ENCODE measurements around the gene CDH23. TPM values are rescaled to one million over a fixed set of nuclear protein-coding genes. Genes with fewer than 3 reads are reported as not detected.

CDH23 gene
- total RNA-seq, 1 donor = 0.36 TPM

GRCh38 chr10:71397296-71398212, 834 bp downstream of the CDH23 start:
- Histone ChIP-seq H3K9me3 (ENCODE audit: low read depth, low read length) (no peaks in the 10 kb centered on the region), H3K27ac (ENCODE audit: low read depth, low read length) (no peak overlapping the region), H3K4me3 (ENCODE audit: insufficient read depth, low read length) (no peak overlapping the region), H3K79me2 (ENCODE audit: insufficient read depth, low read length) (no peaks in the 10 kb centered on the region), H2AFZ (ENCODE audit: low read length) (no peak overlapping the region), H3K4me1 (ENCODE audit: insufficient read depth, low read length) (no peaks in the 10 kb centered on the region), H3K27me3 (ENCODE audit: insufficient read depth, low read length) (peaks cover 66% of the 10 kb centered on the region), H3K4me2 (ENCODE audit: insufficient read depth, low read length) (no peak overlapping the region), H4K20me1 (ENCODE audit: insufficient read depth, low read length) (no peaks in the 10 kb centered on the region), H3K36me3 (ENCODE audit: insufficient read depth, low read length) (no peaks in the 10 kb centered on the region)
- DNase-seq (ENCODE audit: insufficient read length, low spot score, missing footprints) = peak; percentile 86
- TF ChIP-seq CTCF (IDR thresholded peaks at IDR 0.05; ENCODE audit: extremely low read depth, low read depth, low read length) = no peak

GRCh38 chr10:71398976-71399375, 2.3 kb downstream of the CDH23 start:
- Histone ChIP-seq H2AFZ (ENCODE audit: low read length) (no peak overlapping the region), H4K20me1 (ENCODE audit: insufficient read depth, low read length) (no peaks in the 10 kb centered on the region), H3K4me3 (ENCODE audit: insufficient read depth, low read length) (no peak overlapping the region), H3K9me3 (ENCODE audit: low read depth, low read length) (no peaks in the 10 kb centered on the region), H3K36me3 (ENCODE audit: insufficient read depth, low read length) (no peaks in the 10 kb centered on the region), H3K79me2 (ENCODE audit: insufficient read depth, low read length) (no peaks in the 10 kb centered on the region), H3K27me3 (ENCODE audit: insufficient read depth, low read length) (peaks cover 62% of the 10 kb centered on the region), H3K27ac (ENCODE audit: low read depth, low read length) (no peak overlapping the region), H3K4me1 (ENCODE audit: insufficient read depth, low read length) (no peaks in the 10 kb centered on the region), H3K4me2 (ENCODE audit: insufficient read depth, low read length) (no peak overlapping the region)
- no peak for TF ChIP-seq CTCF (IDR thresholded peaks at IDR 0.05; ENCODE audit: extremely low read depth, low read depth, low read length)
- no peak for DNase-seq (ENCODE audit: insufficient read length, low spot score, missing footprints)

- H3K9me3 ChIP-seq (ENCODE audit: low read depth, low read length) = no peaks in the 10 kb centered on the region
- H3K4me3 ChIP-seq (ENCODE audit: insufficient read depth, low read length) = no peak overlapping the region
- no peaks in the 10 kb centered on the region for H3K36me3 ChIP-seq (ENCODE audit: insufficient read depth, low read length)
- no peaks in the 10 kb centered on the region for H3K4me1 ChIP-seq (ENCODE audit: insufficient read depth, low read length)
- TF ChIP-seq CTCF (IDR thresholded peaks at IDR 0.05; ENCODE audit: extremely low read depth, low read depth, low read length) = no peak
- H2AFZ ChIP-seq (ENCODE audit: low read length) = no peak overlapping the region
- no peak overlapping the region for H3K4me2 ChIP-seq (ENCODE audit: insufficient read depth, low read length)
- H3K79me2 ChIP-seq (ENCODE audit: insufficient read depth, low read length) = no peaks in the 10 kb centered on the region
- no peaks in the 10 kb centered on the region for H4K20me1 ChIP-seq (ENCODE audit: insufficient read depth, low read length)
- peaks cover 61% of the 10 kb centered on the region for H3K27me3 ChIP-seq (ENCODE audit: insufficient read depth, low read length)
- DNase-seq (ENCODE audit: insufficient read length, low spot score, missing footprints) = no peak
- H3K27ac ChIP-seq (ENCODE audit: low read depth, low read length) = no peak overlapping the region
These were observed 3.2 kb downstream of the CDH23 start for GRCh38 chr10:71399946-71400345.

- Histone ChIP-seq H3K9me3 (ENCODE audit: low read depth, low read length) (no peaks in the 10 kb centered on the region), H3K36me3 (ENCODE audit: insufficient read depth, low read length) (no peaks in the 10 kb centered on the region), H3K4me2 (ENCODE audit: insufficient read depth, low read length) (no peak overlapping the region), H2AFZ (ENCODE audit: low read length) (no peak overlapping the region), H3K4me3 (ENCODE audit: insufficient read depth, low read length) (no peak overlapping the region), H3K27me3 (ENCODE audit: insufficient read depth, low read length) (peaks cover 54% of the 10 kb centered on the region), H3K79me2 (ENCODE audit: insufficient read depth, low read length) (no peaks in the 10 kb centered on the region), H3K4me1 (ENCODE audit: insufficient read depth, low read length) (no peaks in the 10 kb centered on the region), H4K20me1 (ENCODE audit: insufficient read depth, low read length) (no peaks in the 10 kb centered on the region), H3K27ac (ENCODE audit: low read depth, low read length) (no peak overlapping the region)
- DNase-seq (ENCODE audit: insufficient read length, low spot score, missing footprints) = no peak
- TF ChIP-seq CTCF (IDR thresholded peaks at IDR 0.05; ENCODE audit: extremely low read depth, low read depth, low read length) = no peak
These were observed 4.3 kb downstream of the CDH23 start for GRCh38 chr10:71401056-71401455.
